HG03460 (cell line): Measurements from ENCODE around the gene CFAP46.

Experiments
- ATAC-seq: cut with Tn5 transposase; IDR thresholded peaks from one replicate; pipeline ENCODE4 v1.9.1; 2021; ENCODE audit not compliant: unreplicated experiment

Gene CFAP46

GRCh38 chr10:132980426-132981172 lies 38.2 kb upstream of the CFAP46 start:
- ATAC-seq = no peak

DNA sequence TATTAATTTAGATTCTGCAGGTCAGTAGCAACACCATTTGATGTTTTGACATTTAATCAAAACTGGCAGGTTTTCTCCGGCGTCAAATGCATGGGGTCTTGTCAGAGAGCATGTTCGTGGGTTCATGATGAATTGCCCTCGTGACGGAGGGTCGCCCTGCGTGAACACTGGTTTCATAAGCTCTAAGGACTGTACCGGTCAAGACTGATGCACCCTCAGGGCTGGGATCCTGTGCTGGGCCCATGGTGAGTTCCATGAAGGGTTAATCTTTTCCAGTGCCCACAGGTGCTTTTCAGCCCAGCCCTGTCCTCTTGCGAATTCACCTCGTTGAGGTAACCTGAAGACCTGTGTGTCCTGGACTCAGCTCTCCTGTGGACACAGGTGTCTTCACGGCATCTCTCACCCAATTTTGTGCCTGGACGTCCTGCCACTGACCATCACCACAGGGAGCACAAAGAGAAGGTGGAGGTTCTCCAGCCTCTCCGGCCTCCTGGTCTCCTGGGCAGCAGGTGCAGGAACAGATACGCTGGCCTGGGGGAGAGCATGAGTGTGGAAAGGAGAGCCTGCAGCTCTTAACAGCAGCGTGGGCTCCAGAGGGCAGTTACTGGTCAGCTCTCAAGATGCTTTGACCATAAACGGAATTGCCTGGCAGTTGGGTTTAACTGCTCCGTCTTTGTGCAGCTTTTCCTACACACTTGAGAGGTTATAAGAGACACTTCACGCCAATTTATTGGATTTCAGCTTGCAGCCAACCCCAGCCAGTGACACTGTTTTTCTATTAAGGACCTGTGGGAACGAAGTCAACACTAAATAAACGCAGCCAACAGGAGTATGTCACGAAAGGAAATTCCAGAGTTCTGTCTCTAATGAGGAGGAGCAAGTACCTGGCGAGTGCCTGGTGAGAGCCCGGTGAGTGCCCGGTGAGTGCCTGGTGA lies 37.4 kb upstream of the CFAP46 start:
- no peak for ATAC-seq

GRCh38 chr10:132978542-132978941 lies 36.2 kb upstream of the CFAP46 start:
- no peak for ATAC-seq

GRCh38 chr10:132977807-132978206 lies 35.4 kb upstream of the CFAP46 start:
- no peak for ATAC-seq

- ATAC-seq = no peak
These were observed 34.7 kb upstream of the CFAP46 start for GRCh38 chr10:132977076-132977475.

GRCh38 chr10:132975831-132976682 lies 33.7 kb upstream of the CFAP46 start:
- ATAC-seq = no peak

DNA sequence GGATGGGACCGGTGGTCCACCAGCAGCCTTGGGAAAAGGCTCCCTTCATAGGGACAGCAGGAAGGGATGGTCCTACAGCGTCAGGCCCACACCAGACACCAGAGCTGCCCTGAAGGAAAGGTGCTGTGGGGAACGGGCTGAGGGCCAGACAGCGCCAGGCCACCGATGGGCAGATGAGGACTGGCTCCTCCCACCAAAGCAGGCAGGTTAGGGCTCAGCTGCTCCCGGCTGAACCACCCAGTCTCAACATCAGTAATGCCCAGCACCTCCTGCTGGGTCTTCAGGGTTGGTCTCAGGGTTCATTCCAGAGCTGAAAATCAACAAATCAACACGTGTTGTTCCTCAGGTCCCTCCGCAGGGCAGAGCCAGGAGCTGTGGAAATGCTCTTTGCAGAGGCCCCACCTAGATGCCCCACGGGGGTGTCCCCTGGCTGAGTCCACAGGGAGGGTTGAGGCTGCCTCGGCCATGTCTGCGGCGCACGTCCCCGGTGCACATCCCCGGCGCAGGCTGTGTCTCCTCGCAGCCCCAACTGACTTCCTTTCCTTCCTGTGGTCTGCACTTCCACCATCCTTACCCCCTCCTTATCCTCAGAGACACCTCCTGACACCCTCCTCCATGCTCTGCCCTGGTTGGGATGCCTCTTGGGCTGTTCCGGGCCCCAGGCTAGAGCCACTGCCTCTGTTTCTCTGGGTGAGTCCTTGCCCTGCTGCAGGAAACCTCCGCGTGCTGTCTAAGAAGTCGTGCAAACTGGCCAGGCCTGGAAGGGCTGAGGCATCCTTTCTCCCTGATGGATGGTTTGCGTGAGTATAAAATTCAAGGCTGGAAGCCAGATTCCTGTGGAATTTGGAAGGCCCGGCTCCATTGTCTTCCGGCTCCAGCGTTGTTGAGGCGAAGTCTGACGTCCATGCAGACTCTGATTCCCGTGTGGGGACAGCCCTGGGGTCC lies 32.8 kb upstream of the CFAP46 start:
- no peak for ATAC-seq

GRCh38 chr10:132974249-132974796 lies 32.0 kb upstream of the CFAP46 start:
- no peak for ATAC-seq

DNA sequence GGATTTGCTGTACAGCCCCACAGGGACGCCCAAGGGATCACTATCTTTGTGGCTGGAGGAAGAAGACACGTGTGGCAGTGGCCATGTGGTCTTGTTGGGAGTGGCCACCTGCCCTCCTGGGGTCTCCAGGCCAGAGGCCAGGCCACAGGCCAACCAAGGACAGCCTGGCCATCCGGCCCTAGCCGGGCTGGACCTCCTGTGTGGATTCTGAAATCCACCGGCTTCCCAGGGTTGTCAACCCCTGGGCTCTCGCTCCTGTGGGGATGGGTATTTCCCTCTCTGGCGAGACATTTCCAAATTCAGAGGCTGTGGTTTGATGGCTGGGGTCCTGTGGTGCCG lies 31.5 kb upstream of the CFAP46 start:
- no peak for ATAC-seq

- no peak for ATAC-seq
These were observed 30.9 kb upstream of the CFAP46 start for GRCh38 chr10:132972986-132973902.

- ATAC-seq = no peak
These were observed 30.0 kb upstream of the CFAP46 start for GRCh38 chr10:132972149-132972985.

- ATAC-seq = no peak
These were observed 29.2 kb upstream of the CFAP46 start for GRCh38 chr10:132971448-132972148.

DNA sequence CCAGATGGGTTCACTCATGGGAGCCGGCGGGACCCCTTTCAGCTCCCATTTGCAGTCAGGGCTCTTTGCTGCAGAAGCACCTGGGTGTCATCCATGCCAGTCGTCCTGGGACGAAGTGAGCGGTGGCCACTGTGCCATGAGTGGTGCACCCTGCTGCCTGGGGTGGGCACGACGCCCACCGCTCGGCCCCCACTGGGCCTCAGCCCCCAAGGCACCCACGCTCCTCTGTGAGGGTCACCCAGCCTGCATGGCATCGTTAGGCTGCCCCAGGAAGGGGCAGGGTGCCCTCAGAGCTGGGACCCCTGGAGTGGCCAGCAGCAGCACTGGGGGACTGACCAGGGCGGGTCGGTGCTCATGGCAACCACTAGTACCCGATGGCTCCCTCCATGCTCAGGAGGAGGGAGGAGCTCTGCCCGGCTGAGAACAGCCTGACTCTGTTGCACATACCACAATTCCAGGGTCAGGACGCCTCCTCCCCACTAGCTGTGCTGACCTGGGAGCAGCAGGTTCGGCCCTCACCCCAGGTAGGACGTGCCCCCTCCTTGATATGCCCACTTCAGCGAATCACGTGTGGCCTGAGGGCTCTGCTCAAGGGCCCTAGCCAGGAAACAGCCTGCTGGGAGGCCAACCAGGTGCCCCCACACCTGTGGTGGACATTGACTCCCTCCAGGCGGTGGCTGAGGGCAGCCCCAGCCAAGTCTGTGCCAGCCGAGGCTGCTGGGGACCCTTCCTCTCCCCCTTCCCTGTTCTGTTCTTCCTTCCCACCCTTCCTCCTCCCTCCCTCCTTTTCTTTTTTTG lies 28.5 kb upstream of the CFAP46 start:
- ATAC-seq = no peak

GRCh38 chr10:132967540-132967939 lies 25.2 kb upstream of the CFAP46 start:
- ATAC-seq = no peak

DNA sequence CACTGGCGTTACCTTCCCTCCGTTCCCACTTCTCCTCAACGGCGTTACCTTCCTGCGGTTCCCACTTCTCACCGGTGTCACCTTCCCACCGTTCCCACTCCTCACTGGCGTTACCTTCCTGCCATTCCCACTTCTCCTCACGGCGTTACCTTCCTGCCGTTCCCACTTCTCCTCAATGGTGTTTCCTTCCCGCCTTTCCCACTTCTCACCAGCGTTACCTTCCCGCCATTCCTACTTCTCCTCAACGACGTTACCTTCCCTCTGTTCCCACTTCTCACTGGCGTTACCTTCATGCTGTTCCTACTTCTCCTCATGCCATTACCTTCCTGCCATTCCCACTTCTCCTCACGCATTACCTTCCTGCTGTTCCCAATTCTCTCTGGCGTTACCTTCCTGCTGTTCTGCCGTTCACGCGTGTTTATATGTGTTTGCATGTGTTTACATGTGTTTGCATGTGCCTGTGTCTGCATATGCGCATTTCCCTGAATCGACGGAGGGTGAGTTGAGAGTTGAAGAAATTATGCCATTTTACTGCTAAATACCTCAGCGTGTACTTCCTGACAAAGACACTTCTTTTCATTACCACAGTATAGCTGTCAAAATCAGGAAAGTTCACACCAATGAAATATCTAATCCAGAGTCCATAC lies 23.2 kb upstream of the CFAP46 start:
- ATAC-seq = no peak
